Measurements from ENCODE around the gene NCOR2.

GRCh38 chr12:124593176-124593575, 25.8 kb upstream of the NCOR2 start:
- TF ChIP-seq POLR2A (IDR thresholded peaks at IDR 0.05; ENCODE audit: extremely low read depth, insufficient read length): no peak
- TF ChIP-seq CTCF (IDR thresholded peaks at IDR 0.05; ENCODE audit: low read depth, low read length): no peak
- TF ChIP-seq MAX (IDR thresholded peaks at IDR 0.05; ENCODE audit: low read depth, low read length): no peak
- no peak for TF ChIP-seq MYC (IDR thresholded peaks at IDR 0.05; ENCODE audit: low read depth, low read length)

Data from NB4 (cell line).